HepG2 (cell line): Measurements from ENCODE around the gene TNFRSF6B. TPM values are rescaled to one million over a fixed set of nuclear protein-coding genes. Genes with fewer than 3 reads are reported as not detected.

ENCODE experiments used
- ATM ChIP-seq: fragments of 450-650 bp; IDR thresholded peaks from 2 replicates; pipeline ENCODE4 v1.7.1; 2017; ENCODE audit warnings: mild to moderate bottlenecking, borderline replicate concordance
- CREB1 ChIP-seq, 2 experiments: fragments of 450-650 bp in 1 of 2; IDR thresholded peaks; 2 replicates each; pipeline ENCODE4 v1.6.1; 2016 to 2017; ENCODE audit warnings: control low read depth in 1 of 2, mild to moderate bottlenecking in 1 of 2, missing compliant biosample characterization in 1 of 2, missing genetic modification characterization in 1 of 2
- EHMT2 ChIP-seq: fragments of 200-600 bp; sonication (generic); IDR thresholded peaks from 2 replicates; pipeline ENCODE4 v1.7.0; 2017; ENCODE audit warnings: antibody characterized with exemption, low read depth, low read length, borderline replicate concordance
- ERF ChIP-seq: IDR thresholded peaks from 2 replicates; pipeline ENCODE4 v1.6.1; 2018; ENCODE audit warnings: missing biosample characterization, missing genetic modification reagents
- FIP1L1 ChIP-seq: fragments of 200-400 bp; formaldehyde crosslinking; IDR thresholded peaks from 2 replicates; pipeline ENCODE4 v1.6.1; 2018; ENCODE audit warnings: low read depth, mild to moderate bottlenecking, low read length, moderate library complexity, borderline replicate concordance; ENCODE audit not compliant: insufficient read depth
- GABPB1 ChIP-seq: IDR thresholded peaks from 2 replicates; pipeline ENCODE4 v1.6.1; 2016; ENCODE audit warnings: mild to moderate bottlenecking, missing genetic modification reagents, moderate library complexity, missing compliant biosample characterization
- HES4 ChIP-seq: sonication (generic); formaldehyde crosslinking; IDR thresholded peaks from 2 replicates; pipeline ENCODE4 v1.9.0; 2021; ENCODE audit warnings: mild to moderate bottlenecking, missing genetic modification reagents, borderline replicate concordance
- MTA3 ChIP-seq: sonication (generic); formaldehyde crosslinking; IDR thresholded peaks from 2 replicates; pipeline ENCODE4 v1.4.0; 2020; ENCODE audit warnings: missing genetic modification reagents
- NFIB ChIP-seq: sonication (generic); formaldehyde crosslinking; IDR thresholded peaks from 2 replicates; pipeline ENCODE4 v1.9.0; 2021; ENCODE audit warnings: missing genetic modification reagents, mild to moderate bottlenecking, borderline replicate concordance
- NR3C1 ChIP-seq: sonication (generic); formaldehyde crosslinking; IDR thresholded peaks from 2 replicates; pipeline ENCODE4 v1.4.0; 2020; ENCODE audit warnings: missing genetic modification reagents
- ZNF224 ChIP-seq: sonication (generic); formaldehyde crosslinking; IDR thresholded peaks from 2 replicates; pipeline ENCODE4 v1.5.0; 2020; ENCODE audit warnings: mild to moderate bottlenecking, missing genetic modification reagents
- ZNF7 ChIP-seq: IDR thresholded peaks from 2 replicates; pipeline ENCODE4 v1.6.1; 2016; ENCODE audit warnings: missing biosample characterization, missing genetic modification reagents
- ZNF737 ChIP-seq: sonication (generic); formaldehyde crosslinking; IDR thresholded peaks from 2 replicates; pipeline ENCODE4 v1.5.0; 2020; ENCODE audit warnings: missing genetic modification reagents, mild to moderate bottlenecking, borderline replicate concordance
- ZNF761 ChIP-seq: sonication (generic); formaldehyde crosslinking; conservative IDR thresholded peaks from 2 replicates; pipeline ENCODE4 v1.4.0; 2020; ENCODE audit warnings: mild to moderate bottlenecking, missing genetic modification reagents
- ZNF792 ChIP-seq: IDR thresholded peaks from 2 replicates; pipeline ENCODE4 v1.6.1; 2016
- polyA plus RNA-seq, 8 experiments: library from polyadenylated mRNA; depleted of rRNA in 3 of 8; stranded (reverse) in 7 of 8; unstranded in 1 of 8; fragments of >200 nt; fragmentation: Illumina TruSeq in 4 of 8; extraction: Trizol in 4 of 8; gene quantifications; 2 replicates each; pipeline versions ENCODE4 v1.2.1 to v1.2.3, GENCODE V29; 2011 to 2016; ENCODE audit warnings: low read depth in 4 of 8, missing spikeins in 1 of 8, mixed read lengths in 1 of 8; ENCODE audit not compliant: insufficient read depth in 1 of 8
- total RNA-seq, 5 experiments: library from RNA; depleted of rRNA; stranded (reverse); fragments of >200 nt; fragmentation: Illumina TruSeq; extraction: Trizol; gene quantifications; 2 replicates each; pipeline ENCODE4 v1.2.3, GENCODE V29; 2016; ENCODE audit warnings: low read depth in 1 of 5
- TF ChIP-seq, protein P1 (sequence below): sonication (generic); formaldehyde crosslinking; conservative IDR thresholded peaks from 2 replicates; pipeline ENCODE4 v1.4.0; 2020; ENCODE audit warnings: mild to moderate bottlenecking, missing genetic modification reagents, moderate library complexity
- TF ChIP-seq, protein P2 (sequence below): sonication (generic); IDR thresholded peaks from 2 replicates; pipeline ENCODE4 v1.6.1; 2016; ENCODE audit warnings: low read depth, borderline replicate concordance
- TF ChIP-seq, protein P3 (sequence below): fragments of 450-650 bp; IDR thresholded peaks from 2 replicates; pipeline ENCODE4 v1.6.1; 2017
- TF ChIP-seq, protein P4 (sequence below): sonication (generic); formaldehyde crosslinking; IDR thresholded peaks from 2 replicates; pipeline ENCODE4 v1.5.0; 2020; ENCODE audit warnings: missing genetic modification reagents
- TF ChIP-seq, protein P5 (sequence below): sonication (generic); formaldehyde crosslinking; IDR thresholded peaks from 2 replicates; pipeline ENCODE4 v1.4.0; 2020; ENCODE audit warnings: missing genetic modification reagents

Gene TNFRSF6B
- total and polyA plus RNA-seq, 2 of the 13 experiments (the other 11 are each of a cell fraction or from before 2014, with no cell fraction given) = 0.24 TPM; not detected in 1

DNA sequence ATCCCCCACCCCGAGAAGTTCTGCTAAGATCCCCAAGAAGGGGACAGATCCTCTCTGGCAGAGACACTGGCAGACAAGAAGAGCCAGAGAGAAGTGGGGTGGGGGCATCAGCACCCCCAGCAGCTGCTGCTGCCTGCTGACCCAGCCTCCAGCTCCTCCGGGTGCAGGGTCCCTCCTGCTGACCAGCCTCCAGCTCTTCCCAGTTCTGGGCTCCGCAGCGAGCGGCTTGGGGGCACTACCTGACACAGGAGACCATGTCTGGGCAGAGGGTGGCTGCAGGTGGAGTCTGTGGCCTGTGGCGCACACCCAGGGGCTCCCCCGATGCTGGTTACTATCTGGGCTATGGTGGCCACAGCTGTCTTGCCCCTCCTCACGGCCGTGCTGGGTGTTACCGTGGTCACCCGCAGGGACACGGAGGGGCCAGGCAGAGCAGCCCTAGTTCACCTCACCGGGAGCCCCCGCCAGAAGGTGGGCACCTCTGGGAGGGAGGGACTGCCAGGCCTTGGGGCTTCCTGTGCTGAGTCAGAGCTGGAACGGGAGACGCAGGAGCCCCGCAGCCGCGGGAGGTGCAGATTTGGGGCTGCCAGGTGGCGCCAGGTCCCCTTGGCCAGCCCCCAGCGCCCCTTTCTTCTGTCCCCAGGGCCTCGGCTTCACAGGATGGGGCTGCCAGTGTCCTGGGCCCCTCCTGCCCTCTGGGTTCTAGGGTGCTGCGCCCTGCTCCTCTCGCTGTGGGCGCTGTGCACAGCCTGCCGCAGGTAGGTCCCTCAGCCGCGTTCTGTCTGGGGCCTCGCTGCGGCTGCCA is 40.6 kb downstream of the TNFRSF6B start (continued):
- TF ChIP-seq ZNF7 (CRISPR knock-in tag) = no peak
- TF ChIP-seq NFIB (CRISPR knock-in tag) = no peak
- TF ChIP-seq, protein P1, sequence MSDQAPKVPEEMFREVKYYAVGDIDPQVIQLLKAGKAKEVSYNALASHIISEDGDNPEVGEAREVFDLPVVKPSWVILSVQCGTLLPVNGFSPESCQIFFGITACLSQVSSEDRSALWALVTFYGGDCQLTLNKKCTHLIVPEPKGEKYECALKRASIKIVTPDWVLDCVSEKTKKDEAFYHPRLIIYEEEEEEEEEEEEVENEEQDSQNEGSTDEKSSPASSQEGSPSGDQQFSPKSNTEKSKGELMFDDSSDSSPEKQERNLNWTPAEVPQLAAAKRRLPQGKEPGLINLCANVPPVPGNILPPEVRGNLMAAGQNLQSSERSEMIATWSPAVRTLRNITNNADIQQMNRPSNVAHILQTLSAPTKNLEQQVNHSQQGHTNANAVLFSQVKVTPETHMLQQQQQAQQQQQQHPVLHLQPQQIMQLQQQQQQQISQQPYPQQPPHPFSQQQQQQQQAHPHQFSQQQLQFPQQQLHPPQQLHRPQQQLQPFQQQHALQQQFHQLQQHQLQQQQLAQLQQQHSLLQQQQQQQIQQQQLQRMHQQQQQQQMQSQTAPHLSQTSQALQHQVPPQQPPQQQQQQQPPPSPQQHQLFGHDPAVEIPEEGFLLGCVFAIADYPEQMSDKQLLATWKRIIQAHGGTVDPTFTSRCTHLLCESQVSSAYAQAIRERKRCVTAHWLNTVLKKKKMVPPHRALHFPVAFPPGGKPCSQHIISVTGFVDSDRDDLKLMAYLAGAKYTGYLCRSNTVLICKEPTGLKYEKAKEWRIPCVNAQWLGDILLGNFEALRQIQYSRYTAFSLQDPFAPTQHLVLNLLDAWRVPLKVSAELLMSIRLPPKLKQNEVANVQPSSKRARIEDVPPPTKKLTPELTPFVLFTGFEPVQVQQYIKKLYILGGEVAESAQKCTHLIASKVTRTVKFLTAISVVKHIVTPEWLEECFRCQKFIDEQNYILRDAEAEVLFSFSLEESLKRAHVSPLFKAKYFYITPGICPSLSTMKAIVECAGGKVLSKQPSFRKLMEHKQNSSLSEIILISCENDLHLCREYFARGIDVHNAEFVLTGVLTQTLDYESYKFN = no peak
- TF ChIP-seq ZNF792 (CRISPR knock-in tag) = peak; percentile 52; the same call in 1 of the 2 replicates
- TF ChIP-seq GABPB1 (CRISPR knock-in tag) = peak; percentile 60
- no peak for TF ChIP-seq MTA3 (CRISPR knock-in tag)
- TF ChIP-seq, protein P2, sequence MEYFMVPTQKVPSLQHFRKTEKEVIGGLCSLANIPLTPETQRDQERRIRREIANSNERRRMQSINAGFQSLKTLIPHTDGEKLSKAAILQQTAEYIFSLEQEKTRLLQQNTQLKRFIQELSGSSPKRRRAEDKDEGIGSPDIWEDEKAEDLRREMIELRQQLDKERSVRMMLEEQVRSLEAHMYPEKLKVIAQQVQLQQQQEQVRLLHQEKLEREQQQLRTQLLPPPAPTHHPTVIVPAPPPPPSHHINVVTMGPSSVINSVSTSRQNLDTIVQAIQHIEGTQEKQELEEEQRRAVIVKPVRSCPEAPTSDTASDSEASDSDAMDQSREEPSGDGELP = peak; percentile 7; the same call in 1 of the 2 replicates
- TF ChIP-seq CREB1 (IDR thresholded peaks at IDR 0.05) = no peak
- no peak for TF ChIP-seq CREB1 (CRISPR knock-in tag; IDR thresholded peaks at IDR 0.05)
- TF ChIP-seq, protein P3, sequence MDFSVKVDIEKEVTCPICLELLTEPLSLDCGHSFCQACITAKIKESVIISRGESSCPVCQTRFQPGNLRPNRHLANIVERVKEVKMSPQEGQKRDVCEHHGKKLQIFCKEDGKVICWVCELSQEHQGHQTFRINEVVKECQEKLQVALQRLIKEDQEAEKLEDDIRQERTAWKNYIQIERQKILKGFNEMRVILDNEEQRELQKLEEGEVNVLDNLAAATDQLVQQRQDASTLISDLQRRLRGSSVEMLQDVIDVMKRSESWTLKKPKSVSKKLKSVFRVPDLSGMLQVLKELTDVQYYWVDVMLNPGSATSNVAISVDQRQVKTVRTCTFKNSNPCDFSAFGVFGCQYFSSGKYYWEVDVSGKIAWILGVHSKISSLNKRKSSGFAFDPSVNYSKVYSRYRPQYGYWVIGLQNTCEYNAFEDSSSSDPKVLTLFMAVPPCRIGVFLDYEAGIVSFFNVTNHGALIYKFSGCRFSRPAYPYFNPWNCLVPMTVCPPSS = no peak
- no peak for TF ChIP-seq HES4 (CRISPR knock-in tag)
- TF ChIP-seq, protein P4, sequence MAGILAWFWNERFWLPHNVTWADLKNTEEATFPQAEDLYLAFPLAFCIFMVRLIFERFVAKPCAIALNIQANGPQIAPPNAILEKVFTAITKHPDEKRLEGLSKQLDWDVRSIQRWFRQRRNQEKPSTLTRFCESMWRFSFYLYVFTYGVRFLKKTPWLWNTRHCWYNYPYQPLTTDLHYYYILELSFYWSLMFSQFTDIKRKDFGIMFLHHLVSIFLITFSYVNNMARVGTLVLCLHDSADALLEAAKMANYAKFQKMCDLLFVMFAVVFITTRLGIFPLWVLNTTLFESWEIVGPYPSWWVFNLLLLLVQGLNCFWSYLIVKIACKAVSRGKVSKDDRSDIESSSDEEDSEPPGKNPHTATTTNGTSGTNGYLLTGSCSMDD (CRISPR knock-in tag) = no peak; the same call in 1 of the 2 replicates
- TF ChIP-seq ZNF737 = no peak
- peak; percentile 90; the same call in 1 of the 2 replicates for TF ChIP-seq FIP1L1
- TF ChIP-seq EHMT2 = no peak
- TF ChIP-seq, protein P5, sequence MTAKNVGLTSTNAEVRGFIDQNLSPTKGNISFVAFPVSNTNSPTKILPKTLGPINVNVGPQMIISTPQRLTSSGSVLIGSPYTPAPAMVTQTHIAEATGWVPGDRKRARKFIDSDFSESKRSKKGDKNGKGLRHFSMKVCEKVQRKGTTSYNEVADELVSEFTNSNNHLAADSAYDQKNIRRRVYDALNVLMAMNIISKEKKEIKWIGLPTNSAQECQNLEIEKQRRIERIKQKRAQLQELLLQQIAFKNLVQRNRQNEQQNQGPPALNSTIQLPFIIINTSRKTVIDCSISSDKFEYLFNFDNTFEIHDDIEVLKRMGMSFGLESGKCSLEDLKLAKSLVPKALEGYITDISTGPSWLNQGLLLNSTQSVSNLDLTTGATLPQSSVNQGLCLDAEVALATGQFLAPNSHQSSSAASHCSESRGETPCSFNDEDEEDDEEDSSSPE = peak; percentile 91
- no peak for TF ChIP-seq ATM
- no peak for TF ChIP-seq ZNF224 (CRISPR knock-in tag)
- no peak for TF ChIP-seq NR3C1 (CRISPR knock-in tag)
- no peak for TF ChIP-seq ZNF761 (CRISPR knock-in tag)
- TF ChIP-seq ERF (CRISPR knock-in tag) = 0 out of 2 replicates have a peak, but pooled peaks have one; percentile 13
